Neural cell (in vitro differentiated cells): ENCODE results near the gene KRABD2.
"Not testable (repeated sequence)": the region's sequence is repeated elsewhere in the genome, so short reads cannot be mapped to it uniquely, and the experiment has no call there.

ENCODE experiments used
- H2AFZ ChIP-seq: fragments of 200-600, 300-800 bp; sonication (generic), shearing (Covaris generic); 2 replicates; pipeline ENCODE4 v1.6.0; 2014; ENCODE audit warnings: low read depth, mild to moderate bottlenecking, antibody characterized with exemption, low read length, moderate library complexity
- H3F3A ChIP-seq: fragments of 200-600 bp; shearing (Covaris generic); 2 replicates; pipeline ENCODE4 v1.6.1; 2016; ENCODE audit warnings: mild to moderate bottlenecking, moderate library complexity, mixed read lengths, antibody characterized with exemption, low read length; ENCODE audit not compliant: insufficient read depth, poor library complexity, severe bottlenecking
- H3K27ac ChIP-seq: fragments of 200-600, 300-800 bp; sonication (generic), shearing (Covaris generic); 2 replicates; pipeline ENCODE4 v1.5.1; 2014; ENCODE audit warnings: mild to moderate bottlenecking, low read length, moderate library complexity
- H3K27me3 ChIP-seq: fragments of 300-800, 200-600 bp; sonication (generic), shearing (Covaris generic); 2 replicates; pipeline ENCODE4 v1.6.0; 2014; ENCODE audit warnings: mild to moderate bottlenecking, low read depth, low read length, moderate library complexity; ENCODE audit not compliant: insufficient read depth
- H3K36me3 ChIP-seq: fragments of 300-800, 200-600 bp; sonication (generic), shearing (Covaris generic); 2 replicates; pipeline ENCODE4 v1.5.1; 2014; ENCODE audit warnings: mild to moderate bottlenecking, antibody characterized with exemption, low read length, moderate library complexity; ENCODE audit not compliant: insufficient read depth
- H3K4me2 ChIP-seq: fragments of 300-800, 200-600 bp; sonication (generic), shearing (Covaris generic); 2 replicates; pipeline ENCODE4 v1.6.0; 2014; ENCODE audit warnings: mild to moderate bottlenecking, low read length
- H3K4me3 ChIP-seq: fragments of 300-800, 200-600 bp; sonication (generic), shearing (Covaris generic); 2 replicates; pipeline ENCODE4 v1.5.1; 2014; ENCODE audit warnings: mild to moderate bottlenecking, low read length, moderate library complexity
- H3K79me2 ChIP-seq: fragments of 200-600 bp; shearing (Covaris generic); replicated peaks from 2 replicates; pipeline ENCODE4 v1.6.0; 2014; ENCODE audit warnings: mild to moderate bottlenecking, low read length, moderate library complexity; ENCODE audit not compliant: insufficient read depth
- H3K9ac ChIP-seq: fragments of 300-800, 200-600 bp; sonication (generic), shearing (Covaris generic); 2 replicates; pipeline ENCODE4 v1.6.1; 2016; ENCODE audit warnings: mild to moderate bottlenecking, low read length, mixed read lengths
- H3K9me2 ChIP-seq: fragments of 200-600 bp; shearing (Covaris generic); 2 replicates; pipeline ENCODE4 v1.6.1; 2016; ENCODE audit warnings: mild to moderate bottlenecking, low read length, mixed read lengths; ENCODE audit not compliant: insufficient read depth
- H3K9me3 ChIP-seq: fragments of 200-600, 300-800 bp; sonication (generic), shearing (Covaris generic); 2 replicates; pipeline ENCODE4 v1.6.1; 2016; ENCODE audit warnings: mild to moderate bottlenecking, mixed run types, low read length, moderate library complexity, mixed read lengths
- H4K20me1 ChIP-seq: fragments of 200-600 bp; shearing (Covaris generic); 2 replicates; pipeline ENCODE4 v1.6.1; 2016; ENCODE audit warnings: mild to moderate bottlenecking, mixed run types; ENCODE audit not compliant: insufficient read depth
- CTCF ChIP-seq: fragments of 450-650 bp; IDR thresholded peaks from 2 replicates; pipeline ENCODE4 v1.5.1; 2014; ENCODE audit warnings: antibody characterized with exemption, mild to moderate bottlenecking, moderate library complexity; ENCODE audit not compliant: poor library complexity, severe bottlenecking
- EP300 ChIP-seq: fragments of 450-650 bp; conservative IDR thresholded peaks from 2 replicates; pipeline ENCODE4 v1.6.1; 2014; ENCODE audit warnings: antibody characterized with exemption, mild to moderate bottlenecking, moderate library complexity; ENCODE audit not compliant: poor library complexity, severe bottlenecking
- EZH2 ChIP-seq: fragments of 200-600, 300-800 bp; shearing (Covaris generic), sonication (generic); IDR thresholded peaks from 2 replicates; pipeline ENCODE4 v1.6.1; 2014; ENCODE audit warnings: antibody characterized with exemption, low read length, borderline replicate concordance, mild to moderate bottlenecking; ENCODE audit not compliant: insufficient read depth, poor library complexity, severe bottlenecking
- MXI1 ChIP-seq: fragments of 450-650 bp; conservative IDR thresholded peaks from 2 replicates; pipeline ENCODE4 v1.6.1; 2014; ENCODE audit warnings: antibody characterized with exemption, mild to moderate bottlenecking; ENCODE audit not compliant: poor library complexity, severe bottlenecking
- POLR2AphosphoS5 ChIP-seq: IDR thresholded peaks from 2 replicates; pipeline ENCODE4 v1.6.1; 2012
- RAD21 ChIP-seq: fragments of 450-650 bp; conservative IDR thresholded peaks from 2 replicates; pipeline ENCODE4 v1.6.1; 2014; ENCODE audit warnings: antibody characterized with exemption, mild to moderate bottlenecking, moderate library complexity
- REST ChIP-seq: IDR thresholded peaks from 2 replicates; pipeline ENCODE4 v1.6.1; 2012; ENCODE audit warnings: borderline replicate concordance
- SMC3 ChIP-seq: fragments of 450-650 bp; conservative IDR thresholded peaks from 2 replicates; pipeline ENCODE4 v1.6.1; 2014; ENCODE audit warnings: antibody characterized with exemption, mild to moderate bottlenecking, moderate library complexity; ENCODE audit not compliant: poor library complexity
- TAF1 ChIP-seq: IDR thresholded peaks from 2 replicates; pipeline ENCODE4 v1.6.1; 2012; ENCODE audit warnings: low read depth

KRABD2 gene

GRCh38 chr17:8377422-8377821 is 918 bp upstream of the KRABD2 start:
- Histone ChIP-seq H3K4me2 (no peak overlapping the region), H3K36me3 (no peaks in the 10 kb centered on the region), H3F3A (no peaks in the 10 kb centered on the region), H3K27ac (peak overlapping the region; percentile 93), H2AFZ (no peak overlapping the region), H3K9ac (no peak overlapping the region), H3K79me2 (peaks cover 31% of the 10 kb centered on the region), H4K20me1 (no peaks in the 10 kb centered on the region), H3K9me2 (no peaks in the 10 kb centered on the region), H3K4me3 (no peak overlapping the region), H3K27me3 (no peaks in the 10 kb centered on the region), H3K9me3 (no peaks in the 10 kb centered on the region)
- no peak for TF ChIP-seq EP300
- TF ChIP-seq REST, result no peak
- no peak for TF ChIP-seq MXI1
- TF ChIP-seq RAD21, result no peak
- no peak for TF ChIP-seq POLR2AphosphoS5
- no peak for TF ChIP-seq EZH2
- no peak for TF ChIP-seq CTCF

GRCh38 chr17:8375738-8376259 is 705 bp downstream of the KRABD2 start:
- Histone ChIP-seq H3K27ac (peak overlapping the region; percentile 93), H3K36me3 (no peaks in the 10 kb centered on the region), H2AFZ (peak overlapping the region; percentile 61), H3K4me2 (peak overlapping the region; percentile 90), H3K27me3 (no peaks in the 10 kb centered on the region), H4K20me1 (no peaks in the 10 kb centered on the region), H3F3A (no peaks in the 10 kb centered on the region), H3K9me3 (no peaks in the 10 kb centered on the region), H3K79me2 (peaks cover 15% of the 10 kb centered on the region), H3K9me2 (no peaks in the 10 kb centered on the region), H3K9ac (peak overlapping the region; percentile 88), H3K4me3 (peak overlapping the region; percentile 76)
- no peak for TF ChIP-seq RAD21
- no peak for TF ChIP-seq CTCF
- TF ChIP-seq MXI1, result no peak
- no peak for TF ChIP-seq SMC3
- TF ChIP-seq EZH2, result no peak
- TF ChIP-seq TAF1, result no peak

GRCh38 chr17:8373856-8374255 is 2.6 kb downstream of the KRABD2 start:
- H3K27ac ChIP-seq, H3F3A ChIP-seq, H3K36me3 ChIP-seq, H3K9me2 ChIP-seq, H4K20me1 ChIP-seq, H3K9me3 ChIP-seq, H3K9ac ChIP-seq, H3K4me3 ChIP-seq, H2AFZ ChIP-seq, H3K4me2 ChIP-seq, H3K27me3 ChIP-seq: not testable (repeated sequence)
- peaks cover 11% of the 10 kb centered on the region for H3K79me2 ChIP-seq
